Caco-2 (cell line): ENCODE measurements around the gene MBD4. TPM values are rescaled to one million over a fixed set of nuclear protein-coding genes. Genes with fewer than 3 reads are reported as not detected.

ENCODE experiments used
- BruUV-seq: library from RNA; stranded (reverse); fragments of 400-500 nt; replicated peaks from 2 replicates; lab custom pipeline; 2021; lab: Mats Ljungman, UMichigan
- CTCF ChIA-PET: fragments of 300-600 bp; sonication (Branson Sonifier 250); formaldehyde crosslinking; loops from one replicate; lab custom pipeline; 2022; ENCODE audit warnings: antibody characterized with exemption; lab: Charles Lee
- POLR2A ChIA-PET: fragments of 300-600 bp; sonication (Branson Sonifier 250); formaldehyde crosslinking; loops from one replicate; lab custom pipeline; 2022; ENCODE audit warnings: antibody characterized with exemption; lab: Charles Lee
- DNase-seq, 2 experiments: peaks; one replicate each; pipeline versions ENCODE4 v3.0.0 to v3.0.0-alpha.2; 2020 to 2022
- H3K27me3 ChIP-seq: replicated peaks from 2 replicates; pipeline ENCODE4 v1.6.0; 2011; ENCODE audit warnings: low read length; ENCODE audit not compliant: control insufficient read depth, insufficient read depth
- H3K36me3 ChIP-seq: 2 replicates; pipeline ENCODE4 v1.5.1; 2011; ENCODE audit warnings: low read length; ENCODE audit not compliant: control insufficient read depth, insufficient read depth
- H3K4me1 ChIP-seq: fragments of 250-450 bp; sonication (Bioruptor Pico); 2 replicates; pipeline ENCODE4 v1.5.1; 2020; ENCODE audit warnings: mild to moderate bottlenecking
- H3K4me3 ChIP-seq: 2 replicates; pipeline ENCODE4 v1.5.1; 2011; ENCODE audit warnings: low read depth, mild to moderate bottlenecking, control low read depth, low read length
- H3K9me3 ChIP-seq: fragments of 250-450 bp; sonication (Bioruptor Pico); 2 replicates; pipeline ENCODE4 v1.5.1; 2020; ENCODE audit warnings: mild to moderate bottlenecking, moderate library complexity
- H3K27ac Mint-ChIP-seq: one replicate; pipeline ENCODE4 v1.8.0; 2022; ENCODE audit warnings: mixed read lengths; ENCODE audit not compliant: unreplicated experiment
- H3K27me3 Mint-ChIP-seq: one replicate; pipeline ENCODE4 v1.8.0; 2022; ENCODE audit warnings: mixed read lengths; ENCODE audit not compliant: insufficient read depth, unreplicated experiment
- H3K36me3 Mint-ChIP-seq: one replicate; pipeline ENCODE4 v1.8.0; 2022; ENCODE audit warnings: mild to moderate bottlenecking, mixed read lengths; ENCODE audit not compliant: insufficient read depth, unreplicated experiment
- H3K4me1 Mint-ChIP-seq: one replicate; pipeline ENCODE4 v1.8.0; 2022; ENCODE audit warnings: low read depth, mixed read lengths; ENCODE audit not compliant: unreplicated experiment
- H3K4me3 Mint-ChIP-seq: one replicate; pipeline ENCODE4 v1.8.0; 2022; ENCODE audit warnings: mild to moderate bottlenecking, moderate library complexity, mixed read lengths; ENCODE audit not compliant: unreplicated experiment
- H3K9me3 Mint-ChIP-seq: one replicate; pipeline ENCODE4 v1.8.0; 2022; ENCODE audit warnings: mixed read lengths; ENCODE audit not compliant: unreplicated experiment
- CTCF ChIP-seq, 2 experiments: fragments of 200-600 bp in 1 of 2; IDR thresholded peaks; 1 replicate in 1 of 2; 2 replicates in 1 of 2; pipeline versions ENCODE4 v1.5.1 to v1.8.0; 2011 to 2022; ENCODE audit warnings: antibody characterized with exemption in 1 of 2, control low read depth in 1 of 2, inconsistent platforms in 1 of 2, low read depth in 1 of 2, low read length in 1 of 2, mild to moderate bottlenecking in 1 of 2, moderate library complexity in 1 of 2; ENCODE audit not compliant: insufficient read depth in 1 of 2, severe bottlenecking in 1 of 2, unreplicated experiment in 1 of 2
- intact Hi-C: fragments of 100-400 bp; cut with micrococcal nuclease; formaldehyde crosslinking; loops from one replicate; pipeline ENCODE4 v1.10.0; 2022; ENCODE audit not compliant: unreplicated experiment
- total RNA-seq: library from RNA; stranded (reverse); gene quantifications from 2 replicates; pipeline ENCODE4 v1.2.3, GENCODE V29; 2022

MBD4 gene
- total RNA-seq, 1 experiment from 2014 or later: 33.5 TPM

GRCh38 chr3:129440618-129441190 is 956 bp upstream of the MBD4 start:
- no peaks in the 10 kb centered on the region for H3K9me3 Mint-ChIP-seq
- no peaks in the 10 kb centered on the region for H3K27me3 Mint-ChIP-seq
- TSS peak; percentile 47 for BruUV-seq
- CTCF ChIA-PET: interaction anchor here (0.6 to 1.8 kb wide), 4 partner anchors 19 to 369 kb away, joined by 3 to 7 read pairs (median 6); no protein-coding TSS in a partner anchor
- H3K9me3 ChIP-seq: no peaks in the 10 kb centered on the region
- POLR2A ChIA-PET: interaction anchor here (0.7 to 1.3 kb wide), 3 partner anchors 11 to 41 kb away, joined by 3 to 5 read pairs (median 5); no protein-coding TSS in a partner anchor
- TF ChIP-seq CTCF (IDR thresholded peaks at IDR 0.05; ENCODE audit: insufficient read depth in 1 of 2, low read depth in 1 of 2, low read length in 1 of 2, severe bottlenecking in 1 of 2, unreplicated experiment in 1 of 2): no peak
- peak overlapping the region; percentile 89 for H3K4me3 ChIP-seq
- peak overlapping the region; percentile 90 for H3K4me3 Mint-ChIP-seq
- peaks cover 27% of the 10 kb centered on the region for H3K4me1 ChIP-seq
- DNase-seq: no peak
- H3K27me3 ChIP-seq: no peaks in the 10 kb centered on the region
- peaks cover 33% of the 10 kb centered on the region for H3K4me1 Mint-ChIP-seq
- intact Hi-C loops: loop anchor here (1.0 kb wide), 1 partner anchor 41 kb away; no protein-coding TSS in a partner anchor
- no peaks in the 10 kb centered on the region for H3K36me3 ChIP-seq
- H3K27ac Mint-ChIP-seq: peak overlapping the region; percentile 96
- H3K36me3 Mint-ChIP-seq: peaks cover 42% of the 10 kb centered on the region

DNA sequence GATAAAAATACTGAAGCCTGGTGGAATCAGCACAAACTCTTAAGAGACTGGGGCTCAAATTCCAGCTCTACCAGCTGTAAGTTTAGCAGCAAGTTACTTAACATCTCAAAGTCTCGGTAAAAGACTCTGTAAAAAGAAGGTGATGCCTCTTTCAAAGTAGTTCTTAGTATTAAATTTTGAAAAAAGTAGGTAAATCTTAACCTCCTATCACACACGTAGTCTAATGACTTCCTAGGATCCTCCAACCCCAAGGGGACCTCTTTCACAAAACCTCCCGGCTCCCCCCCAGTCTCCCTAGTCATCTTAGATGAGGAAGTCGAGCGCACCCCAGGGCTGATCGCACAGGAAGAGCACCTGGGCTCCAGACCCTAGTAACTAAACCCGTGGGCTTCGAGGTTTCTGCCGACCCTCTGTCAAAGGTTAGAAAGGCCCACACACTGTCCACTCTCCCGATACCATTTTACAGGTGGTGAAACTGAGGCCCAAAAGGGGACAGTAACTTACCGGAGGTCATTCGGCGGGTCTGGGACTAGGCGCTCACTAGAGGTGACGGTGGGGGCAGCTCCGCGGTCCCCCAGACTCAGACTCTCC is 427 bp downstream of the MBD4 start:
- no peaks in the 10 kb centered on the region for H3K36me3 ChIP-seq
- peaks cover 43% of the 10 kb centered on the region for H3K36me3 Mint-ChIP-seq
- intact Hi-C loops: loop anchor here (5.0 kb wide), 1 partner anchor 57 kb away; no protein-coding TSS in a partner anchor
- no peak for DNase-seq
- H3K9me3 ChIP-seq: no peaks in the 10 kb centered on the region
- CTCF ChIA-PET: interaction anchor here (0.6 to 1.8 kb wide), 5 partner anchors 8 to 454 kb away, joined by 3 to 7 read pairs (median 3); no protein-coding TSS in a partner anchor
- no peaks in the 10 kb centered on the region for H3K27me3 Mint-ChIP-seq
- no peaks in the 10 kb centered on the region for H3K9me3 Mint-ChIP-seq
- no peak for TF ChIP-seq CTCF (IDR thresholded peaks at IDR 0.05; ENCODE audit: insufficient read depth in 1 of 2, low read depth in 1 of 2, low read length in 1 of 2, severe bottlenecking in 1 of 2, unreplicated experiment in 1 of 2)
- peaks cover 14% of the 10 kb centered on the region for H3K4me1 ChIP-seq
- no peaks in the 10 kb centered on the region for H3K27me3 ChIP-seq
- POLR2A ChIA-PET: interaction anchor here (0.7 to 1.3 kb wide), 7 partner anchors 10 to 187 kb away, joined by 3 to 10 read pairs (median 5); partner anchors contain the start of gene EFCAB12
- peak overlapping the region; percentile 89 for H3K4me3 ChIP-seq
- TSS peak; percentile 56 for BruUV-seq
- H3K27ac Mint-ChIP-seq: peak overlapping the region; percentile 96
- H3K4me3 Mint-ChIP-seq: peak overlapping the region; percentile 90
- peaks cover 35% of the 10 kb centered on the region for H3K4me1 Mint-ChIP-seq

GRCh38 chr3:129435367-129435766 is 4.4 kb downstream of the MBD4 start:
- H3K4me1 Mint-ChIP-seq: peaks cover 13% of the 10 kb centered on the region
- H3K27me3 ChIP-seq: no peaks in the 10 kb centered on the region
- no peak overlapping the region for H3K4me3 ChIP-seq
- H3K4me3 Mint-ChIP-seq: no peak overlapping the region
- intact Hi-C loops: loop anchor here (5.0 kb wide), 1 partner anchor 53 kb away; no protein-coding TSS in a partner anchor
- no peaks in the 10 kb centered on the region for H3K9me3 Mint-ChIP-seq
- no peak for TF ChIP-seq CTCF (IDR thresholded peaks at IDR 0.05; ENCODE audit: insufficient read depth in 1 of 2, low read depth in 1 of 2, low read length in 1 of 2, severe bottlenecking in 1 of 2, unreplicated experiment in 1 of 2)
- H3K4me1 ChIP-seq: 0 out of 2 replicates have a peak, but pooled peaks cover 7% of the 10 kb centered on the region
- BruUV-seq: no TSS peak
- no peak overlapping the region for H3K27ac Mint-ChIP-seq
- peaks cover 3% of the 10 kb centered on the region; the same call in 1 of the 2 replicates for H3K36me3 ChIP-seq
- no peaks in the 10 kb centered on the region for H3K9me3 ChIP-seq
- peaks cover 75% of the 10 kb centered on the region for H3K36me3 Mint-ChIP-seq
- POLR2A ChIA-PET: interaction anchor here (0.6 kb wide), 1 partner anchor 259 kb away, joined by 3 read pairs; no protein-coding TSS in a partner anchor
- CTCF ChIA-PET: interaction anchor here (0.7 kb wide), 1 partner anchor 52 kb away, joined by 4 read pairs; no protein-coding TSS in a partner anchor
- H3K27me3 Mint-ChIP-seq: no peaks in the 10 kb centered on the region
- no peak for DNase-seq
